HG03066 (cell line): ENCODE results near the gene ZNF566.
"Not testable (repeated sequence)": the region's sequence is repeated elsewhere in the genome, so short reads cannot be mapped to it uniquely, and the experiment has no call there.

Experiments
- ATAC-seq: cut with Tn5 transposase; IDR thresholded peaks from one replicate; pipeline ENCODE4 v1.9.1; 2021; ENCODE audit warnings: low read depth; ENCODE audit not compliant: unreplicated experiment

Gene ZNF566

GRCh38 chr19:36489118-36489919 lies at the start of gene ZNF566:
ZNF566 (minus strand) TSS chr19:36489561; CDS start chr19:36476557, 13,004 bp downstream.
- peak; percentile 91 for ATAC-seq

DNA sequence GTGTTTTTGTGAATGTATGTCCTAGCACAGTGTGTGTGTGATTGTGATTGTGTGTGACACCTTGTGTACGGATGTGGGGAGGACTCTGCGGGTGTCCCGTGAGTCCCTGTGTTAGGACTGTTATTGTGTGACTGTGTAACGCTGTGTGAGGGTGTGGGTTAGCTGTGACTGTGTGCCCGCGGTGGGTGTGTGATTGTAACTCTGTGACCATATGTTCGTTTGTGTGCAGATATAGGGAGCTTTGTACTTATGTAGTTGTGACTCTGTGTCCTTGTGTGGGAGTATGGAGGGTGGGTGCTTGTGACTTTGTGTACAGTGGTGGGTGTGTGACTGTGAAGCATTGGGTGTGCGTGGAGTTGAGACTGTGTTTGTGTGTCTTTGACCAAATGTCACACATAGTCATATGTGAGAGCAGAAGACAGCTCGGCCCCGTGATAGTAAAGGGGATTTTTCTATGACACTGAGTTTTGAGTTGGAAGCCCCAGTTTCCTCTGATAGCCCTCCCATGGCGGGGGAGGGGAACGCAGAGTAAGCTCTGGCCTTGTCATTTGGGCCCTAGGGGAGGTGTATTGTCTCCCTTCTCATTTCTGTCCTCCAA lies 39.7 kb upstream of the ZNF566 start:
- ATAC-seq, result peak; percentile 11

- ATAC-seq, result peak; percentile 80
These were observed 39.0 kb upstream of the ZNF566 start, which contains the start of gene ZNF260 for GRCh38 chr19:36528194-36528920. ZNF260 (minus strand) TSS chr19:36528271; CDS start chr19:36515238, 13,033 bp downstream.

DNA sequence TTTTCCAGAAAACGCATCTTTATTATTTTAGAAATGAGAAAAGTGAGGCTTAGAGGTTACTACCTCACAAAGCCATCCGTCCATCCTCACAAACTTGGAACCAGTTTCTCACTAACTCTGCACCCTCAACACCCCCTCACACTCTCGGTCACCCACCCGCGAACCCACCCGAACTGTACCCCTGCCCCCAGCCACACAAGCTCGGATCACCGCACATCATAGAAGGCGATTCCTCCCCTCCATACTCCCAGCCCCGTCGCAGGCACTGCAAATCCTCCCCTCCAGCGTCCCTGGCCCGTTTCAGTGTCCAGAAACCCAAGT lies 38.5 kb upstream of the ZNF566 start:
- ATAC-seq, result no peak

- no peak for ATAC-seq
These were observed 38.0 kb upstream of the ZNF566 start for GRCh38 chr19:36527341-36527740.

GRCh38 chr19:36526581-36526980 lies 37.2 kb upstream of the ZNF566 start:
- ATAC-seq, result no peak

GRCh38 chr19:36524617-36525016 lies 35.3 kb upstream of the ZNF566 start:
- ATAC-seq, result no peak

DNA sequence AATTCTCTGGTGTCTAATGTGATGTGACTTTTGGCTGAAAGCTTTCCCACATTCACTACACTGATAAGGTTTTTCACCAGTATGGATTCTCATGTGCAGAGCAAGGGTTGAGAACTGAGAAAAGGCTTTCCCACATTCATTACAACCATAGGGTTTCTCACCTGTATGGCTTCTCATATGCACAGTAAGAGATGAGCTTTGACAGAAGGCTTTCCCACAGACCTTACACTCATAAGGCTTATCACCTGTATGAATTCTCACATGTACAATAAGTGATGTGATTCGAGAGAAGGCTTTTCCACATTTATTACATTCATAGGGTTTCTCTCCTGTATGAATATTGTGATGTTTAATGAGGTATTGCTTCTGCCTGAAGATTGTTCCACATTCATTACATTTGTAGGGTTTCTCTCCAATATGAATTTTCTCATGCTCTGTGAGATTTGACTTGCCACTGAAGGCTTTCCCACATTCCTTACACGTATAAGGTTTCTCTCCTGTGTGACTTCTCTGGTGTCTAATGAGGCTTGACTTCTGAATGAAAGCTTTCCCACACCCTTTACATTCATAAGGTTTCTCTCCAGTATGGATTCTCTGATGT lies 24.8 kb upstream of the ZNF566 start:
- no peak for ATAC-seq

- no peak for ATAC-seq
These were observed 19.0 kb upstream of the ZNF566 start for GRCh38 chr19:36508325-36508724.

GRCh38 chr19:36501973-36502372 lies 12.6 kb upstream of the ZNF566 start:
- no peak for ATAC-seq

DNA sequence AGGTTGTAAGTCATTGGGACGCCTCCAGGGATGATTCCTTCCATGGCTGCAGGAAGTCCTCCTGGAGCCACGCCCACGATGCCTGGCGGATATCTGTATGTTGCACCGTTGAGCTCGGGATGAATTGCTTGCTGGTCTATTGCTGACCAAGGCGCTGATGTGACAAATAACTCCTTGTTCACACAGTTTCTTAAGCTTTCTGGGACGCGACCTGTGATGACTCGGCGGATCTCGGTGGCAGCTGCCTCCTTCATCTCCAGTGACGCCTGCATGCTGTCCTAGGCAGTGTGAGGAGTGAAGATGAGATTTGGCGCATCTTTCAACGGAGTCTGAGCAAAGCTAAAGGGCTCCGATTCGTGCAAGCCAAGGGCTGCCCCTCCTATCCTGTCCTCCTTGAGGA lies 7.6 kb upstream of the ZNF566 start:
- ATAC-seq, result no peak

- ATAC-seq, result not testable (repeated sequence)
These were observed 3.5 kb upstream of the ZNF566 start for GRCh38 chr19:36492689-36493453.

GRCh38 chr19:36490846-36491245 lies 1.5 kb upstream of the ZNF566 start:
- ATAC-seq, result not testable (repeated sequence)

- ATAC-seq, result no peak
These were observed 607 bp upstream of the ZNF566 start for GRCh38 chr19:36489920-36490415.

- ATAC-seq, result peak; percentile 24
These were observed 579 bp downstream of the ZNF566 start for GRCh38 chr19:36488846-36489117.

DNA sequence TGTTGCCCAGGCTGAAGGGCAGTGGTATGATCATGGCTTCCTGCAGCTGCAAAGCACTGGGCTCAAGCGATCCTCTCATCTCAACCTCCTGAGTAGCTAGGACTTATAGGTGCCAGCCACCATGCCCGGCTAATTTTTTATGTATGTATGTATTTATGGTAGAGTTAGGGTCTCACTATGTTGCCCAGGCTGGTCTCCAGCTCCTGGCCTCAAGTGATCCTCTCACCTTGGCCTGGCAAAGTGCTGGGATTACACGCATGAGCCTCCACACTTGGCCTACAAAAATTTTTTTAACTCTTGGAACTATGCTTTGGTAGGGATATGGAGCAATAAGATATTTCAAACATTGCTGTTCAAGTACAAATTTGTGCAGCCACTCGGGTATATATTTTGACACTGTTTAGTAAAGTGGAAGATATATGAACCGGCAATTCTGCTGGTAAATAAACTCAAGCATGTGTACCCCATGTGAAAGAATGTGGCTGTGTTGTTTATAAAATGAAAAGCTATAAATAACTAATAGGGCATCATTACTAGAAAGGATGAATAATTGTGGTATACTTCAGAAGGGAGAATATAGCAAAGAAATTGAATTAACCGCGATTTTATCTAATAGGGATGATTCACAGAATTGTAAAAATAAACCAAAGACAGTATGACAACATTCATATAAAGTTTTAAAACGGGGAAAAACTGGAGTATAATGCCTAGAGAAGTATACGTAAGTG lies 1.1 kb downstream of the ZNF566 start:
- ATAC-seq, result no peak

DNA sequence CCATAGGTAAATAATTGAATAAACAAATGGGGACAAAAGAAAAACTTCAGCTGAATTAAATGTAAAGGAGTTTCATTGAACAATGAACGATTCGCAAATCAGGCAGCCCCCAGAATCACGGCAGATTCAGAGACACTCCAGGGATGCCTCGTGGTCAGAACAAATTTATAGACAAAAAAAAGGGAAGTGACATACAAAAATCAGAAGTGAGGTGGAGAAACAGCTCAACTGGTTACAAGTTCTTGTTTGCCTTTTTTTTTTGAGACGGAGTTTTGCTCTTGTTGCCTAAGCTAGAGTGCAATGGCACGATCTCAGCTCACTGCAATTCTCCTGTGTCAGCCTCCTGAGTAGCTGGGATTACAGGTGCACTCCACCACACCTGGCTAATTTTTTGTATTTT lies 5.7 kb downstream of the ZNF566 start:
- ATAC-seq, result no peak

DNA sequence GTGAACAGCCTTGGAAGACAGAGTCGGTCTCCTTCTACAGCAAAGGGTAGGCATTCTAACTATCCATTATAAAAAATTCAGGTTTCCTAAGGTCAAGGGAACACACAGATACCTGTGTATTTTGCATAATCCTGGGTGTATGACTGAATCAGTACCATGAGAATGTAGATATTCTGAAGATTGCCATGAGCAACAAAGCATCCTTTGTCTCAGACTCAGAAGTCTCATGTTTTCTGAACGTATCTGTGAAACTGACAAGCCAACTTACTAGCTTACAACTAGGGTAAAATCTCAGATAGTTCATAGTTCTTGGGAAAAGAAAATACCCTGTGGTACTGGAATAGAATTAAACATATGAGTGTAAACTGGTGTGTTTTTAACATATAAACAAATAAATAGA lies 6.5 kb downstream of the ZNF566 start:
- no peak for ATAC-seq

DNA sequence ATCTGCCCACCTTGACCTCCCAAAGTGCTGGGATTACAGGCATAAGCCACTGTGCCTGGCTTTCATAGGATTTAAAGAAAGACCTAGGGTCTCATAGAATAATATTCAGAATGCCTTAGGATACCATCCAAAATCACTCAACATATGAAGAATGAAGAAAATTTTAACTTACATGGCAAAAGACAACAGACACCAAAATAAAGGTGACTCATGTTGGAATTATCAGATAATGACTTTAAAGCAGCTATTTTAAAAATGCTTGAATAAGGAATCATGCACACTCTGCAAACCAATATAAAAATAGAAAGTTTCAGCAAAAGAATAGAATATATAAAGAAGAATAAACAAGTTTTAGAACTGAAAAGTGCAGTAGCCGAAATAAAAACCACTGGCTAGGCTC lies 29.3 kb downstream of the ZNF566 start:
- ATAC-seq, result no peak

- no peak for ATAC-seq
These were observed 32.5 kb downstream of the ZNF566 start for GRCh38 chr19:36456831-36457230.
